HG02970 (cell line): ENCODE measurements around the gene ZFPM1.
"Not testable (repeated sequence)": the region's sequence is repeated elsewhere in the genome, so short reads cannot be mapped to it uniquely, and the experiment has no call there.

Experiments
- ATAC-seq: cut with Tn5 transposase; IDR thresholded peaks from one replicate; pipeline ENCODE4 v1.9.1; 2021; ENCODE audit warnings: mild to moderate bottlenecking, moderate library complexity, moderate number of reproducible peaks; ENCODE audit not compliant: unreplicated experiment, low FRiP score

Gene ZFPM1

DNA sequence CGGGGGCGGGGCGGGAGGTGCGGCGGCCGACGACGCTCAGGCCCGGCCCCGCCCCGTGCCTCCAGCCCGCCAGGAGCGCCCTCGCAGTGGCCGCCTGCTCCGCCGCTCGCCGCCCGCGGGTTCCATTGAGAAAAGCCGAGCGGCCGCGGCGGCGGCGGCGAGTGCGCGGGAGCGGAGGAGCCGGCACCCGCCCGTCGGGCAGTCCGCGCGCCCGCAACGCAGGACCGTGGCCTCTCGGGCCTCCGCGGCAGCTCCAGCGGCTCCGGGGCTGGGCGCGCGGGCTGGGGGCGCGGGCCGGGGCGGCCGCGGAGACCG, at the start of gene ZFPM1:
Gene ZFPM1, plus strand, starts transcription at position 64 of the 315 bp plus-strand sequence. CDS start 359 bp downstream, outside the sequence.
- no peak for ATAC-seq

DNA sequence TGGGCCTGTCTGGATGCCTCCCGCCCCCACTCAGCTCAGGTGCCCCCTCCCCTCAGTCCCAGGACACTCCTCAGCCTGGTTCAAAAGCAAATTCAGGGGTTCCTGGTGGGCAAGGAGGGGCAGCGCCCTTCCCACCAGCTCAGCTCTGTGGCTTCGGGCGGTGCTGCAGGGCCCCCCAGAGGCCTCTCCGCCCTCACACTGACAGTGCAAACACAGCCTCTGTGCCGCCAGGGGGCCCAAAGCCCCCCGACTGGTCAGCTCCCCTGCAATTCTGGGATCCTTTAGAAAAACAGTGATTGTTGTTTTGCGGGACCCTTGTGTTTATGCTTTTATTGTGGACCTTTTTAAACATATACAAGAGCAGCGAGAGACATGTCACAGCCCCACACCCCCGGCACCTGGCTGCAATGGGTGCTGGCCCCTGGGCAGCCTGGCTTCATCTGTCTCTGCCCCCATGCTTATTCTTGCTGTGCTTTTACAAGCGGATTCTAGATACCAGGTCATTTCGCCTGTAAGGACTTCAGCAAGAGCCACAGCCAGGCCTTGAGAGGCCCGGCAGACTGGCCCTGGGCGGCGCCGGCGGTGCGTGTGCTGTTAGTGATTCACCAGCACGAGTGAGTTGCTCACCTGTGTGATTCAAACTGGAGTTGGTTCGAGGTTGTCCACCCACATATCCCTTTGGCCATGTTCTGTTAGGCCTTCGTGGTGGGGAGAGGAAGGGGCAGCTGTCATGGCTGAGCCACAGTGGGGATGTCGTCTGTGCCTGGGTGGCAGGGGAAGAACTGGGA, 49.1 kb upstream of the ZFPM1 start:
- ATAC-seq = no peak

DNA sequence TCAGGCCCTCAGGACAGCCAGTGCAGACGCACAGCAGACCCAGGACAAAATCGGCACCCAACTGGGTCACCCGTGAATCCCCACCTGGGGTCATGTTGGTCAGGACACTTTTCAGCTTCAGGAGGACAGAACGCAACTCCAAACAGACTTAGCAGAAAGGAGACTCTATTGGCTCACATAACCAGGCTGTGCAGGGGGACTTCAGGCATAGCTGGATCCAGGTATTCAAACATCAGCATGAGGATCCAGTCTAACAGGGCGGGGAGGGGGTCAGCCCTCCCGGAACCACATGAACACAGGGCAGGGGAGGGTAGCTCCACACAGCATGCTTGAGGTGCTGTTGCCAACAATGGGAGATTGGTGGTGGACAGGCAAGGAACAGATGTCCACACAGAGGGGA, 48.3 kb upstream of the ZFPM1 start:
- ATAC-seq = no peak

DNA sequence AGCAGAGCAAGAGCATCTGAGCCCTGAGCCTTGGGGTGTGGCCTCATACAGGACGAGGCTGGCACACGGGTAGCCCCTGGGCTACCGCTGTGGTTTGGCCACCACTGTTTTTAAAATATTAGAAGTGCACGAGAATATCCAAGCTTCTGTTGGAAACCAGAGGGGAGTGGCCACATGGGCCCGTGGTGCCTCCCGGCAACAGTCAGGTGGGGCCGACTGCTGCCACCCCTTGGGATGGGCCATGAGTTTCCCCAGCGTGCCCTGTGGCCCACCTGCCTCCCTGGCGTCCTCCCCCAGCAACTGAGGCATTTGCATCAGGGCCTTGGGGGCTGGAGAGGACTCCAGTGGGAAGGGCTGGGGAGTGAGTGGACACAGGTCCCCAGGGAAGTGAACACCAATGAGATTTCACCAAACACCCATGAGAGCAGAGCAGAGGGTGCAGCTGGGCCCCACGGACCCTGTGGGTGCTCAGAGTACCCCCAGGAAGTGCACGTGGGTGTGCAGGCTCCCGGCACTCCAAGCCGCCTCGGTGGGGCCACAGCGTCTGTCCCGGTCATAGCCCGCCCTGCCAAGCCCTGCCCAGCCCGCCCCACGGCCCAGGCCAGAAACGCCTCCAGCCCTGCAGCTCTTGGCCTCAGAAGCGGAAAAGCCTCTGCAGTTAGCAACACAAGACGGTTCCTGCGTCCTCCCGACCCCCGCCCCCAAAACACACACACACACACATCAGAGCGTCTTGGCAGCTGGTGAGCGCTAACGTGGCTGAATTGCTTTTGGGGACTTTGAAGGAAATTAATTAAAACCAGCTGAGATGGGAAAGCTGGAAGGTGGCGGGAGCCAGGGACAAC, 47.6 kb upstream of the ZFPM1 start:
- no peak for ATAC-seq

DNA sequence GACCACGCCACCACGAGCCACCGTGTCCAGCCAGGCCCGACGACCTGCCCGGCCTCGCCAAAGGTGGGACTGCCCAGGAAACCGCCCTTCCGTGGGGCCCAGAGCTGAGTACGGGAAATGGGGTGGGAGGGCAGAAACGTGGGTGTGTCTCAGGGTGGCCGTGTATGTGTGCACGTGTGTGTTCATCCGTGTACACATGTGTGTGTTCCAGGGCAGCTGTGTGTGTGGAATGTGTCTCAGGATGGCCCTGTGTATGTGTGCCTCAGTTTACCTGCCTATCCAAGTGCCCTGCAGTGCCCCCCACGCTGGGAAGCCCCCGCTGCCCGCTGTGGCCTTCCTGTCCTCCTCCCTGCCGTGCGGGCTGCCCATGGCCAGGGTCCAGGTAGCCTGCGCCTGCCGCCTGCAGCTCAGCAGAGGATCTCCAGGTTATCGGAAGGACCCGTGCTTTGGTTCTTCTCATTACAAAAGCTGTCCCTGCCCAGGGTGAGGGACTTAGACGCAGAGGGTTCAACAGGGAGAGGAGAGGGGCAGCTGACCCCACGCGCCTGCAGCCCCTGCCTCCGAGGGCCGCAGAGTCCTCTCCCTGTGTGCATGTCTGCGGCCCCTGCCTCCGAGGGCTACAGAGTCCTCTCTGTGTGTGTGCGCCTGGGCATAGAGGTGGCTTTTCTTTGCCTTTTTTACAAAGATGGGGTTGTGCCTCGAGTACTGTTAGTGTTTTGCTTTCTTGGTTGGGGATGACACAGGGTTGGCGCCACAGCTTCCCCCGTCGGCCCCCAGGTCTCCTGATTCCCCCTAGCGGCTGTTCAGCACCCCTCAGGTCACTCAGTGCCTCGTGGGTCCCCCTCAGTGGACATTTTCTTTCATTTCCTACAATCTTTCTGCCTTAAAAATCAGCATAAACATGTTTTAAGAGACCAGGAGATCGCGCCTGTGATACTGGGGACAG, 46.7 kb upstream of the ZFPM1 start:
- no peak for ATAC-seq

DNA sequence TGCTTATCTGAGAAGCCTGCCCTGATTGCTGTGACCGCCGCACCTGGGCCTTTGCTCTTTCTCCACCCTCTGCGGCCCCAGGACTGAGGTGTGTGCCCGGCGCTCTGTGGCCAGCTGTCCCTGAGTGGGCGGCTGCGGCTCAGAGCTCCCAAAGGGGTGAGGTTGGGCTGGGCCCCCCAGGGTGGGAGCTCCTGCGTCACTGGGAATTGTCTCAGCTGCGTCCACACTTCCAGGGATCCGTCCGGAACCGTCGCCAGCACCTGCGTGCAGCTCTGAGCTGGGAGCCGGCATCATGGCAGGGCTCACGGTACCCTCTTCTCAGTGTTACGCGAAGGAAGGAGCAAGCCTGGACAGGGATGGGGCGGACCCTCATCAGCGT, 46.0 kb upstream of the ZFPM1 start:
- ATAC-seq = no peak

DNA sequence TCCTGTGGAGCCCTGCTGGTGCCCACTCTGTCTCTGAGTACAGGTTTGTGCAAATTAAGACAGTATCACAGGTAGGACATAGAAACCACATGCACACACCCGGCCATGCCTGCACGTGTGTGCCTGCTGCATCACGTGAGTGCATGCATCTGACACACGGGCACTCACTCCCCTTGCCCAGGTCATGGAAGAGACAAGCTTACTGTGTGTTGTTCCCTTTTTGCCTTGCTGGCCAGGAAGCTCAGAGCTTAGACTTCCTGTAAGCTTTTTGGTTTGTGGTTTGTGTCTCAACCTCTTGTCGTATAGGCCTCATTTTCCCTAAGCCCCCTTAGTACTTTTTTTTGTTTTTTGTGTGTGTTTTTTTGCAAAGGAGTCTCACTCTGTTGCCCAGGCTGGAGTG, 45.3 kb upstream of the ZFPM1 start:
- ATAC-seq = no peak

DNA sequence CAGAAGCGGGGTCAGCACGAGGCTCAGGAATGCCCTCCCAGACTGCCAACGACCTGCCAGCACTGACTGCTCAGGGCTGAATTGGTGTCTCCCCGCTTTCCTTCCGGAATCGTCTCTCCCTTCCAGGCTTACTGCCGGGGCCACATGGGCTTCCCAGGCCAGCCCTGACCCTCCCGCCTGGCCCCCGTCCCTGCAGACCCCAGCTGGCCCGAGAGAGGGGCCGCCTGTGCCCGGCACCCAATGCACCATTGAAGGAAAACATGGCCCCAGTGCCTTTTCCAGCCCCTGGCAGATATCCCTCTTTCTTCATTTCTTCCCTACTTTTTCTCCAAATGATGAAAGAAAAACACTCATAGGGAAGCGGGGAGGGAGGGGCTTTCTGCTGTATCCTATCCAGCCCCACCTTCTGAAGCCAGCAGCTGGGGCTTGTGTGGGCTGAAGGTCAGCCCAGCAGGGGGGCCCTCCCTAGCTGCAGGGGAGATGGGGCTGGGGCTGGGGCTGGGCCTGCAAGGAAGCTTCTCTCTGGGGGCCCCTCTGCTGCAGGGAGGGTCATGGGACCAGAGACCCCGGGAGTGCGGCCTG, 44.4 kb upstream of the ZFPM1 start:
- no peak for ATAC-seq

DNA sequence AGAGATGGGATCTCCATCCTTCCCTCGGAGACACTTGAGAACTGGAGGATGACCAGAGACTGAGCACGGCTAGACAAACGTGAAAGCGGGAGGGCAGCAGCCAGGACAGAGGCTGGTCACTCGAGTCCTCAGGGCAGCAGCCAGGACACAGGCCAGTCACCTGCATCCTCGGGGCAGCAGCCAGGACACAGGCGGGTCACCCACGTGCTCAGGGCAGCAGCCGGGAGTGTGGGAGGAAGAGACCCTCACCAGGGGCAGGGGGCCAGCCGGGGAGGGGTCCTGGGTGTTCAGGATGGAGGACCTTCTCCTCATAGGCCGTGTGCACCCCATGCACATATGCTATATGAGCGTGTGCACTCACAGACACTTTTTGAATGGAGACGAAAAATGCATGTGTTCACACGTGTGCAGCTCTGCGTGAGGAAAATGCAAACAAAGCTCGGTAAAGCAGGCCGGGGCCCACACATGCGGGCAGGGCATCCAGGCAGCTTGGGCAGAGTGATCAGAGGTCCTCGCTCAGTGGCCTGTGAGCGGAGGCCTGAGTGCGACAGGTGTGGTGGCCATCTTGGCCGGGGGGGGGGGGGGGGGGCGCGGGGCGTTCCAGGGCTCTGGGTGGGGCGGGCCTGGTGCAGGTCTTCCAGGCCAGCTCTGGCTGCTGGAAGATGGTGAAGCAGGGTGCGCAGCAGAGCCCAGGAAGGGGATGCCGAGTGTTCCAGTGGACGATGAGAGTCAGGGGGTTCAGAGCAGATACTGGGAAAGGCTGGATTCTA, 43.6 kb upstream of the ZFPM1 start:
- no peak for ATAC-seq

DNA sequence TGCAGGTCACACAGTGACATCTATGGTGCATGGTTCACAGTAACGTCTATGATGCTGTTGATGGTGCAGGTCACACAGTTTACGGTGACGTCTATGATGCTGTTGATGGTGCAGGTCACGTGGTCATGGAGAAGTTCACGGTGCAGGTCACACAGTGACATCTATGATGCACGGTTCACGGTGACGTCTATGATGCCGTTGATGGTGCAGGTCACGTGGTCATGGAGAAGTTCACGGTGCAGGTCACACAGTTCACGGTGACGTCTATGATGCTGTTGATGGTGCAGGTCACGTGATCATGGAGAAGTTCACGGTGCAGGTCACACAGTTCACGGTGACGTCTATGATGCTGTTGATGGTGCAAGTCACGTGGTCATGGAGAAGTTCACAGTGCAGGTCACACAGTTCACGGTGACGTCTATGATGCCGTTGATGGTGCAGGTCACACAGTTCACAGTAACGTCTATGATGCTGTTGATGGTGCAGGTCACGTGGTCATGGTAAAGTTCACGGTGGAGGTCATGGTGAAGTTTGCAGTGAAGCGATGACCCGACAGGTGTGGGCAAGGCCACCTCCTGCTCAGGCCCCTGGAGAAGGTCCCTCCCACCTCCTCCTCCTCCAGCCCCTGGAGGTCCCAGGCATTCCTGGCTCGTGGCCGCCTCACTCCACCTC, 42.6 kb upstream of the ZFPM1 start:
- ATAC-seq = not testable (repeated sequence)

DNA sequence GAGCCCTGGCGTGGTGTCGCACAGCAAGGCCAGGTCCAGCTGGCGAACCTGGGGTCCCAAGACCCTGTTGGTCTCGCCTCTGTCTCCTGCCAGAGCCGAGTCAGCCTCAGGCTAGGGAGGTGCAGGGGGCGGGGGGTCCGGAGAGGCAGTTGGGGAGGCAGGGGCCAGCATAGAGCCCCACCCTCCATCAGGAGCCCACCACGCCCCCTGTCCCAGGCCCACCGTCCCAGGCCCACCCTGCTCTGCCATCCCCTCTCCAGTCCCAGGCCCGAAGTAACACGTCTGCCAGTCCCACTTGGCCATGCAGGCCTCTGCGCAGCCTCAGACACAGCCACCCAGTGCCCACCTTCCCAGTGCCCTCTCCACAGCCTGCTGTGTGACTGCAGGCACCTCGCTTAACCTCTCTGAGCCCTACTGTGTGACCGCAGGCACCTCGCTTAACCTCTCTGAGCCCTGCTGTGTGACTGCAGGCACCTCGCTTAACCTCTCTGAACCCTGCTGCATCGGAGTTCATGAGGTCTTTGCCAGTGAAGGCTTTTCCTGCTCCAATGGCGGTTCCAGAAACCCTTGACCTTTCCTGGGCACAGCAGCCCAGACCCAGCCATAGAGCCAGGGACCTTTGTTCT, 41.0 kb upstream of the ZFPM1 start:
- ATAC-seq = no peak

DNA sequence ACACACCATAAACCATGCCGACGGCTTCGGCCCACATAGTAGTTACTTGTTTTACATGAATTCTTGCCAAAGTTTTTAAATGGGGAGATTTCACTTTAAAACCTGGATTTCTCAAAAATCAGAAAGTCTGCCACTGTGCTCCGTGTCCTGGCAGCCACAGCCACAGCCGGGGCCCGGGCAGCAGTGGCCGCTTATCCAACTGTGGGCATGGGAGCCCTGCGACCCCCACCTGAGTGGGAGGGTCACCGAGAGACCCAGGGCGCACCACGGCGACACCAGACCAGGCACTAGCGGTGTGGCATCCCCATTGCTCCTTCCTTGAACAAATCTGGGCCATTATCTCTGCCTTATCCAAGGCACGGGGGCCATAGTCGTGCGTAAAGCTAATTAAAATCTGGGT, 40.3 kb upstream of the ZFPM1 start:
- ATAC-seq = no peak

DNA sequence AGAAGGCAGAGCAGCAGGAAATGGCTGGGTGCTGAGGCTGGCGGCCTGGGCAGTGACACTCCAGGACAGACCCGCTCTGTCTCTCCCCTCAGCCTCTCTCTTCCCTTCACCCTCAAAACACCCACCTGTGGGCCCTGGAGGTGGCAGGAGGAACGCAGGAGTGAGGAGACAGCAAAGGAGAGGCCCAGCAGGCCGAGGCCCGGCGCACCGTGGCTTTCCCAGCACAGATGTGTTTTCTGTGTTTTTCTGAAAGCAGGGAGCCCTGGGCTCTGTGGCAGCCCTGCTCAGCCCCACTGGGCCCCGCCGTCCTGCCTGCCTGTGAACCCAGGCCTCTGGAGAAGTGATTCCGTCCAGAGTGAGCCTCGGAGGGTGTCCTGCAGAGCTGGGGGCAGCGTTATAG, 39.8 kb upstream of the ZFPM1 start:
- ATAC-seq = no peak

DNA sequence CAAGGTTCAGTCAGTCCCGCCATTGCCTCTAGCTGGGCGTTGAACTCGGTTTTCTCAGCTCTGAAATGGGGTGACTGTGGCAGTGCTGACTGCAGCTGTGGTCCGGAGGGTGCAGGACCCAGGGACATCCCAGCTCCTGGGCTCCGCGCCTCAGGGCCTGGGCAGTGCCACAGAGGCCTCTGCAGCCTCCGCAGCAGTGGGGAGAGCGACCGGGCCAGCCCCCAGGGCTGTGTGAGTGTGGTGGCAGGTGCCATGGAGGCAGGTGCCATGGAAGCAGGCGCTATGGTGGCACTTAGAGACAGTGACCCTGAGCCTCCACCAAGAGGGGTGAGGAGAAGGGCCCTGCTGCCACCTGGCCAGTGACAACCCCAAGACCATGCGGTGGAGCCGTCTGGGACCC, 39.4 kb upstream of the ZFPM1 start:
- ATAC-seq = no peak

DNA sequence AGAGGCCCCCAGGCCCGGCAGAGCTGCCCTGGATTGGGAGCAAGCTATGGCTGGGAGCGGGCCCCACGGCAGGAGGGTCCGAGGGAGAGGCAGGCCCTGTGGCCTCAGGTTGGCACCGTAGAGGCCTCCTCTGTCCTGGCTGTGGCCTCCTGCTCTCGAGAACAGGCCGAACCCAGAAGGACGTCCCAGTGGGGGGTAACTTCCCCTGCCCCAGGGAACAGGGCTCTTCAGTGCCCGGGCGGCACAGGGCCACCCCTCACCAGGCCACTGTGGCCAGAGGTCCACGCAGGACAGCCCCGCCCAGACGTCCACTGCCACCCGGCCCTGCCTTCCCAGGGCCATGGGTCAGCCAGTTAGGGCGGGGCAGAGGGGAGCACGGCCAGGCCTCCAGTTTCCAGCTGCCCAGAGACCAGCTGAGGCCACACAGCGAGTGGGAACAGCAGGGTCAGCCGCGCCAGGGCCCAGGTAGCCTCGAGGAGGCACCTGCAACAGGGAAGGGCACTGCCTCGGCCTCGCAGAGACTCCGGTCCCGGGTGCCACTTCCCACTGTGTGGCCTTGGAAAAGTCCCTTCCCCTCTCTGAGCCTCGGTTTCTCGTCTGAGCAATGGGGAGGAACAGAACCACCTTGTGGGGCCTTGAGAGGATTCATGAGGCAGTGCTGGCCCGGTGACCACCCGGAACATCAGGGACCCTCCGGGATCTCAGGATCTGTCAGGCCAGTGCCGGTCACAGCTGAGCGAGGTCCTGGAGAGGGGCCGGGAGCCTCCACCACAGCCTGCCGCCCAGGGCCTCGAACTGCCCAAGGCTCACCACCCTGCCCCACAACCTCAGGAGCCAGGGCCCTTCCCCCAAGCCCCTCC, 38.3 kb upstream of the ZFPM1 start:
- ATAC-seq = no peak

DNA sequence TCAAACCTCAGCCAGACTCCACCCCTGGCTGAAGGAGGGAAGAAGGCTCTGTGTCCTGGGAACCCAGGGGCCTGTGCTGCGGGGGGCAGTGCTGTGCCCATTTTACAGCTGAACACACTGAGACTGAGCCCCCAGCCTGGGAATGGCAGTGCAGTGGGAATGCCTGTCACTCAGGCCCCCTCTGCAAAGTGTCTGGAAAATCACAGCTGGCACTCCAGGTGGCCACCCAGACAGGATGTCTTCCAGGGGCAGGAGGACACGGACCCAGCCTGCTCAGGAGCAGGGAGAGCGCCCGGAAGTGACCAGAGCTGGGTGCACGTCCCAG, 37.7 kb upstream of the ZFPM1 start:
- no peak for ATAC-seq

DNA sequence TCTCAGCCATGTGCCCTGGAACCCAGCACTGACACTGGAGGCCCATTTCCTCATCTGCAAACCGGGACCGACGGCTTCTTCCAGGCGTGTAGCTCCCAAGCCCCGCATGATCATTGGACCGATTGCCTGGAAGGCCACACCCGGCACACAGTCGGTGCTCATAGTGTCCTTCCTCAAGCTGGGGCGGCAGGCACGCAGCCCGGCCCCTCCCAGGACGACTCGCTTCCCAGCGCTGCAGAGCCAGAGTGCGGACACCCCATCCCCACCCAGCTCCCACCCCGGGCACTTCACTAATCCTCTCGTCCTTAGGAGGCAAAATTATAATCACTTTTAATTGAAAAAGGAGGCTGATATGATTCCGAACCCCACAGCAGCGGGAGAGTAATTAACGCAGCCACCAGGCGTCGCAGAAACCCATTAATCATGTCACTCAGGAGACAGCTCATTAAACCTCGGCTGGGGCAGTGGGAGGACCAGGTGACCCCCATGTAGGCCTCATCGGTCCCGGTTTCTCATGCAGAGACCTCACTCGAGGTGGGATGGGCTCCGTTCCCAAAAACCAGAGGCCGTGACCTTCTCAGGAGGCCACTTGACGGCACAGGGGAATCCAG, 37.3 kb upstream of the ZFPM1 start:
- ATAC-seq = no peak

DNA sequence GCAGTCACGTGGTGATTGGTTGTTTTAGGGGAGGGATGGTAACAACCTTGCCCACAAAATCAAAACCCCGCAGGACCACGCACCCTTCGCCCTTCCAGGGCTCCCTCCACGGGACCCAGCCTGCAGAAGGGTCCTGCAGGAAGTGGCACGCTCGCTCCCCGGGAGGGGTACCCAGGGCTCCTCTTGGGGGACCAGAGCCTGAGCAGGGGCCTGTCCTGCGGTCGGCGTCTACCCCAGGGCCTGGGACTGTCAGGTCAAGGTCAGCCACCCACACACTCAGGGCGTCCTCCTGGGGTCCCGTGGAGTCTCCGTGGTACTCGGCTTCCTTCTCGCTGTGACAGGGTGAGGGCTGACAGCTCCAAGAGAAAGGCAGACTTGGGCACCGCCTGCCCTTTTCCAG, 36.4 kb upstream of the ZFPM1 start:
- ATAC-seq = no peak
